GM12878 (cell line): ENCODE measurements around the gene RGSL1. TPM values are rescaled to one million over a fixed set of nuclear protein-coding genes. Genes with fewer than 3 reads are reported as not detected.

Experiments
- ATAC-seq: fragments of 200-7000 bp; cut with Tn5 transposase; 3 replicates; pipeline ENCODE4 v1.9.1; 2020; ENCODE audit warnings: mild to moderate bottlenecking, moderate library complexity
- BruUV-seq: library from RNA; stranded (reverse); fragments of 400-500 nt; replicated peaks from 2 replicates; lab custom pipeline; 2021; lab: Mats Ljungman, UMichigan
- CTCF ChIA-PET: fragments of 300-600 bp; sonication (Branson Sonifier 250); formaldehyde crosslinking; extraction: SDS; loops from one replicate; lab custom pipeline; 2021; ENCODE audit warnings: inconsistent platforms; lab: Yijun Ruan, JAX
- POLR2A ChIA-PET: fragments of 350-600 bp; formaldehyde crosslinking; extraction: SDS; loops from one replicate; lab custom pipeline; 2021; ENCODE audit warnings: inconsistent platforms; lab: Charles Lee
- RAD21 ChIA-PET: fragments of 300-600 bp; sonication (Branson Sonifier 250); formaldehyde crosslinking; loops from one replicate; lab custom pipeline; 2023; ENCODE audit warnings: antibody characterized with exemption; ENCODE audit not compliant: unreplicated experiment; lab: Charles Lee
- SMC1A ChIA-PET: fragments of 300-600 bp; sonication (Branson Sonifier 250); formaldehyde crosslinking; loops from one replicate; lab custom pipeline; 2023; ENCODE audit not compliant: unreplicated experiment, uncharacterized antibody; lab: Charles Lee
- DNase-seq: peaks from one replicate; pipeline ENCODE4 v3.0.0-alpha.2; 2011; ENCODE audit warnings: low read depth, low spot score
- FAIRE-seq: peaks from 3 replicates; lab custom pipeline; 2011; peaks lifted over from hg19 to GRCh38; lab: Jason Lieb, UNC
- H2AFZ ChIP-seq: 2 replicates; pipeline ENCODE4 v1.6.0; 2011; ENCODE audit warnings: low read depth, low read length, control low read depth; ENCODE audit not compliant: control insufficient read depth
- H3K27ac ChIP-seq: 2 replicates; pipeline ENCODE4 v1.5.1; 2011; ENCODE audit warnings: control low read depth; ENCODE audit not compliant: control insufficient read depth, insufficient read depth
- H3K27me3 ChIP-seq, 2 experiments: replicated peaks in 1 of 2; 2 replicates each; pipeline versions ENCODE4 v1.6.0 to v1.6.1; 2011; ENCODE audit warnings: low read length in 1 of 2; ENCODE audit not compliant: control insufficient read depth in 2 of 2, insufficient read depth in 2 of 2
- H3K36me3 ChIP-seq, 2 experiments: 2 replicates each; pipeline ENCODE4 v1.5.1; 2011; ENCODE audit warnings: low read length in 1 of 2; ENCODE audit not compliant: control insufficient read depth in 2 of 2, insufficient read depth in 2 of 2
- H3K4me1 ChIP-seq: 2 replicates; pipeline ENCODE4 v1.6.1; 2011; ENCODE audit warnings: mild to moderate bottlenecking, low read length, moderate library complexity, mixed read lengths; ENCODE audit not compliant: control insufficient read depth, insufficient read depth
- H3K4me2 ChIP-seq: 2 replicates; pipeline ENCODE4 v1.6.0; 2011; ENCODE audit warnings: control low read depth; ENCODE audit not compliant: control insufficient read depth, insufficient read depth
- H3K4me3 ChIP-seq: fragments of 200-600 bp; sonication (generic); 2 replicates; pipeline ENCODE4 v1.5.1; 2016
- H3K79me2 ChIP-seq: 2 replicates; pipeline ENCODE4 v1.6.0; 2011; ENCODE audit warnings: low read length; ENCODE audit not compliant: control insufficient read depth, insufficient read depth
- H3K9ac ChIP-seq: 2 replicates; pipeline ENCODE4 v1.8.0; 2011; ENCODE audit warnings: low read length, control low read depth, mixed read lengths; ENCODE audit not compliant: control insufficient read depth, insufficient read depth
- H3K9me3 ChIP-seq: replicated peaks from 3 replicates; pipeline ENCODE4 v1.5.1; 2011; ENCODE audit warnings: mild to moderate bottlenecking, low read length; ENCODE audit not compliant: control insufficient read depth, insufficient read depth
- H4K20me1 ChIP-seq: 2 replicates; pipeline ENCODE4 v1.6.0; 2011; ENCODE audit not compliant: control insufficient read depth, insufficient read depth
- PBX3 ChIP-seq: IDR thresholded peaks from 2 replicates; pipeline ENCODE4 v1.6.1; 2011; ENCODE audit warnings: mild to moderate bottlenecking, low read depth, low read length, moderate library complexity; ENCODE audit not compliant: insufficient replicate concordance
- PRDM15 ChIP-seq: fragments of 450-650 bp; formaldehyde crosslinking; IDR thresholded peaks from 2 replicates; pipeline ENCODE4 v1.4.0; 2020; ENCODE audit warnings: mild to moderate bottlenecking, moderate library complexity
- SREBF2 ChIP-seq: IDR thresholded peaks from 2 replicates; pipeline ENCODE4 v1.6.1; 2012; ENCODE audit warnings: mild to moderate bottlenecking, low read length
- STAT1 ChIP-seq: fragments of 450-650 bp; conservative IDR thresholded peaks from 2 replicates; pipeline ENCODE4 v1.6.1; 2014; ENCODE audit warnings: antibody characterized with exemption, mild to moderate bottlenecking
- WGBS: methylation state at CpG from one replicate; pipeline ENCODE4 v1.1.6; 2016; ENCODE audit warnings: low lambda C conversion rate; ENCODE audit not compliant: insufficient replicate concordance, insufficient coverage; ENCODE audit errors: missing lambda C conversion rate; 5-methylcytosine and 5-hydroxymethylcytosine counted together
- in situ Hi-C: fragments of 300-500 bp; cut with MboI; formaldehyde crosslinking; loops from 9 replicates; pipeline ENCODE4 v1.14.3; 2018; ENCODE audit warnings: mixed read lengths
- intact Hi-C: fragments of 100-400 bp; cut with micrococcal nuclease; formaldehyde crosslinking; loops from one replicate; pipeline ENCODE4 v1.14.2; 2022; ENCODE audit not compliant: unreplicated experiment
- polyA plus RNA-seq, 11 experiments: library from polyadenylated mRNA; depleted of rRNA in 4 of 11; unstranded in 6 of 11; stranded (reverse) in 5 of 11; fragments of >200 nt; fragmentation: Nextera tagmentation in 4 of 11; fragmentation: Illumina TruSeq in 1 of 11; extraction: Ambion mirVana in 4 of 11; extraction: Trizol in 1 of 11; gene quantifications; 1 replicate in 1 of 11; 2 replicates in 10 of 11; pipeline versions ENCODE4 v1.2.1 to v1.2.3, GENCODE V29; 2011 to 2016; ENCODE audit warnings: inconsistent platforms in 2 of 11, missing spikeins in 2 of 11, low read depth in 1 of 11
- total RNA-seq, 4 experiments: library from RNA; depleted of rRNA in 3 of 4; stranded (reverse); fragments of >200 nt in 3 of 4; fragmentation: Illumina TruSeq in 1 of 4; extraction: Trizol in 1 of 4; gene quantifications; 2 replicates each; pipeline versions ENCODE4 v1.2.1 to v1.2.3, GENCODE V29; 2013 to 2021

Gene RGSL1
- total and polyA plus RNA-seq, 10 of the 15 experiments (the other 5 are each of a cell fraction or from before 2014, with no cell fraction given) = 0.05 to 0.28 (median 0.27) TPM; not detected in 5

GRCh38 chr1:182575540-182576149 lies 125.7 kb downstream of the RGSL1 start:
- POLR2A ChIA-PET = no interaction called here
- CTCF ChIA-PET = interaction anchor here (1.1 kb wide), 1 partner anchor 209 kb away, joined by 3 read pairs; no protein-coding TSS in a partner anchor
- 76% methylated on average over 3 of the region's 3 CpGs for WGBS
- H3K4me1 ChIP-seq = no peaks in the 10 kb centered on the region
- DNase-seq (no peak), ATAC-seq (no peak), FAIRE-seq (no peak)
- in situ Hi-C loops = no loop called here
- no peaks in the 10 kb centered on the region for H3K79me2 ChIP-seq
- H4K20me1 ChIP-seq = no peaks in the 10 kb centered on the region
- no peaks in the 10 kb centered on the region for H3K9me3 ChIP-seq
- H3K27ac ChIP-seq = no peak overlapping the region
- no peak overlapping the region for H2AFZ ChIP-seq
- TF ChIP-seq SREBF2 = no peak
- no peak for TF ChIP-seq STAT1
- no peak for TF ChIP-seq PRDM15 (CRISPR knock-in tag)
- no peak for TF ChIP-seq PBX3
- no peak overlapping the region for H3K4me2 ChIP-seq
- RAD21 ChIA-PET = no interaction called here
- H3K36me3 ChIP-seq = peaks cover 0 to 3% of the 10 kb centered on the region in 2 experiments; a peak in 2 of 4 replicates
- SMC1A ChIA-PET = no interaction called here
- BruUV-seq = no TSS peak
- no peaks in the 10 kb centered on the region for H3K27me3 ChIP-seq
- H3K4me3 ChIP-seq = no peak overlapping the region
- intact Hi-C loops = no loop called here
- H3K9ac ChIP-seq = no peak overlapping the region
